Endothelial cell of umbilical vein (primary cell): Measurements from ENCODE around the gene MGAT5B. TPM values are rescaled to one million over a fixed set of nuclear protein-coding genes. Genes with fewer than 3 reads are reported as not detected.

Source experiments
- BruUV-seq: library from RNA; stranded (reverse); fragments of 400-500 nt; replicated peaks from 2 replicates; lab custom pipeline; 2021; lab: Mats Ljungman, UMichigan
- CTCF ChIA-PET: fragments of 300-600, 350-600 bp; sonication (Branson Sonifier 250); formaldehyde crosslinking; loops from one replicate; lab custom pipeline; 2021; ENCODE audit warnings: antibody characterized with exemption, inconsistent platforms; lab: Charles Lee
- POLR2A ChIA-PET: fragments of 300-600, 350-600 bp; sonication (Branson Sonifier 250); formaldehyde crosslinking; loops from one replicate; lab custom pipeline; 2021; ENCODE audit warnings: antibody characterized with exemption, inconsistent platforms; lab: Charles Lee
- DNase-seq: peaks from one replicate; pipeline ENCODE4 v3.0.0-alpha.2; 2011; ENCODE audit warnings: low read depth, low spot score
- FAIRE-seq: peaks from 2 replicates; lab custom pipeline; 2011; peaks lifted over from hg19 to GRCh38; lab: Jason Lieb, UNC
- H2AFZ ChIP-seq: 2 replicates; pipeline ENCODE4 v1.6.0; 2012; ENCODE audit warnings: low read depth, low read length, control low read depth, inconsistent platforms
- H3K27ac ChIP-seq: 2 replicates; pipeline ENCODE4 v1.5.1; 2011; ENCODE audit warnings: low read depth, mild to moderate bottlenecking, control low read depth, low read length, moderate library complexity; ENCODE audit not compliant: insufficient read depth
- H3K27me3 ChIP-seq, 2 experiments: 2 replicates each; pipeline versions ENCODE4 v1.6.0 to v1.6.1; 2011; ENCODE audit warnings: low read length in 2 of 2, mixed read lengths in 1 of 2; ENCODE audit not compliant: control insufficient read depth in 2 of 2, insufficient read depth in 2 of 2
- H3K36me3 ChIP-seq, 2 experiments: 2 replicates in 1 of 2; 3 replicates in 1 of 2; pipeline ENCODE4 v1.5.1; 2011; ENCODE audit warnings: low read length in 2 of 2, mild to moderate bottlenecking in 1 of 2, moderate library complexity in 1 of 2; ENCODE audit not compliant: control insufficient read depth in 2 of 2, insufficient read depth in 2 of 2; ENCODE audit errors: extremely low read depth in 1 of 2
- H3K4me1 ChIP-seq: 3 replicates; pipeline ENCODE4 v1.5.1; 2011; ENCODE audit warnings: mild to moderate bottlenecking, low read length; ENCODE audit not compliant: control insufficient read depth, insufficient read depth; ENCODE audit errors: extremely low read depth
- H3K4me2 ChIP-seq: 2 replicates; pipeline ENCODE4 v1.6.1; 2011; ENCODE audit warnings: low read length, control low read depth, mixed read lengths; ENCODE audit not compliant: insufficient read depth
- H3K4me3 ChIP-seq, 3 experiments: fragments of 200-600 bp in 1 of 3; sonication (generic), shearing (Covaris generic) in 1 of 3; replicated peaks in 1 of 3; 2 replicates each; pipeline ENCODE4 v1.5.1; 2011 to 2016; ENCODE audit warnings: control low read depth in 3 of 3, low read length in 3 of 3, mild to moderate bottlenecking in 2 of 3, inconsistent platforms in 1 of 3, low read depth in 1 of 3, moderate library complexity in 1 of 3; ENCODE audit not compliant: insufficient read depth in 1 of 3
- H3K79me2 ChIP-seq: 2 replicates; pipeline ENCODE4 v1.6.0; 2012; ENCODE audit warnings: low read length, inconsistent platforms; ENCODE audit not compliant: control insufficient read depth, insufficient read depth
- H3K9ac ChIP-seq: replicated peaks from 2 replicates; pipeline ENCODE3; 2011; ENCODE audit warnings: low read length, control low read depth; ENCODE audit not compliant: insufficient read depth; ENCODE audit errors: extremely low read depth
- H3K9me1 ChIP-seq: replicated peaks from 3 replicates; pipeline ENCODE4 v1.6.0; 2011; ENCODE audit warnings: mild to moderate bottlenecking, low read length; ENCODE audit not compliant: control insufficient read depth, insufficient read depth; ENCODE audit errors: extremely low read depth
- H3K9me3 ChIP-seq: replicated peaks from 2 replicates; pipeline ENCODE4 v1.5.1; 2012; ENCODE audit warnings: low read length, inconsistent platforms; ENCODE audit not compliant: control insufficient read depth, insufficient read depth
- H4K20me1 ChIP-seq: replicated peaks from 2 replicates; pipeline ENCODE3; 2011; ENCODE audit warnings: mild to moderate bottlenecking, low read length; ENCODE audit not compliant: control insufficient read depth, insufficient read depth; ENCODE audit errors: extremely low read depth
- EZH2 ChIP-seq: IDR thresholded peaks from 2 replicates; pipeline ENCODE4 v1.6.1; 2012; ENCODE audit warnings: borderline replicate concordance, low read depth, mild to moderate bottlenecking, moderate library complexity, low read length, inconsistent platforms; ENCODE audit not compliant: severe bottlenecking
- FOS ChIP-seq: IDR thresholded peaks from 2 replicates; pipeline ENCODE4 v1.6.1; 2011; ENCODE audit warnings: mild to moderate bottlenecking, low read length, moderate library complexity, borderline replicate concordance; ENCODE audit not compliant: insufficient read depth
- GATA2 ChIP-seq: IDR thresholded peaks from 2 replicates; pipeline ENCODE4 v1.7.0; 2011; ENCODE audit warnings: low read depth, mild to moderate bottlenecking, moderate library complexity, mixed read lengths, low read length; ENCODE audit not compliant: insufficient read length, insufficient read depth
- JUN ChIP-seq: IDR thresholded peaks from 2 replicates; pipeline ENCODE4 v1.6.1; 2011; ENCODE audit warnings: borderline replicate concordance, low read depth; ENCODE audit not compliant: insufficient read length, insufficient read depth
- MYC ChIP-seq: IDR thresholded peaks from one replicate; pipeline ENCODE4 v1.6.1; 2011; ENCODE audit warnings: mild to moderate bottlenecking, low read depth, low read length
- POLR2A ChIP-seq: IDR thresholded peaks from 2 replicates; pipeline ENCODE4 v1.6.1; 2012; ENCODE audit warnings: low read depth, mild to moderate bottlenecking, control low read depth, low read length
- POLR2AphosphoS5 ChIP-seq: IDR thresholded peaks from 2 replicates; pipeline ENCODE4 v1.6.1; 2012; ENCODE audit warnings: low read depth, mild to moderate bottlenecking, control low read depth, low read length, moderate library complexity; ENCODE audit not compliant: insufficient read depth
- dilution Hi-C: fragments of 300-500 bp; cut with MboI; formaldehyde crosslinking; loops from one replicate; pipeline ENCODE4 v1.15.0; 2019; ENCODE audit warnings: low sequenced_read_pairs; ENCODE audit not compliant: extremely low pct_ligation_motif_present
- intact Hi-C: fragments of 100-400 bp; cut with micrococcal nuclease; formaldehyde crosslinking; loops from one replicate; pipeline ENCODE4 v1.10.0; 2022
- polyA plus RNA-seq, 4 experiments: library from polyadenylated mRNA; depleted of rRNA in 3 of 4; stranded (reverse) in 3 of 4; unstranded in 1 of 4; fragments of >200 nt; gene quantifications; 2 replicates each; pipeline versions ENCODE4 v1.2.1 to v1.2.3, GENCODE V29; 2011 to 2012; ENCODE audit warnings: missing spikeins in 1 of 4
- total RNA-seq: library from RNA; stranded (reverse); gene quantifications from 2 replicates; pipeline ENCODE4 v1.2.3, GENCODE V29; 2021
- TF ChIP-seq, protein P1 (sequence below): IDR thresholded peaks from 2 replicates; pipeline ENCODE4 v1.6.1; 2011; ENCODE audit not compliant: insufficient read depth, insufficient read length
- TF ChIP-seq, protein P2 (sequence below), 2 donors: IDR thresholded peaks; 1 replicate in 1 of 2; 2 replicates in 1 of 2; pipeline ENCODE4 v1.5.1; 2011; ENCODE audit warnings: low read length in 2 of 2, mild to moderate bottlenecking in 2 of 2, moderate library complexity in 2 of 2, control low read depth in 1 of 2, inconsistent platforms in 1 of 2, low read depth in 1 of 2; ENCODE audit not compliant: insufficient read depth in 1 of 2; ENCODE audit errors: extremely low read depth in 1 of 2

The MGAT5B gene
- total and polyA plus RNA-seq, 2 donors (not counting 3 experiments of a cell fraction or from before 2014, with no cell fraction given): 1.7 to 2.1 TPM

DNA sequence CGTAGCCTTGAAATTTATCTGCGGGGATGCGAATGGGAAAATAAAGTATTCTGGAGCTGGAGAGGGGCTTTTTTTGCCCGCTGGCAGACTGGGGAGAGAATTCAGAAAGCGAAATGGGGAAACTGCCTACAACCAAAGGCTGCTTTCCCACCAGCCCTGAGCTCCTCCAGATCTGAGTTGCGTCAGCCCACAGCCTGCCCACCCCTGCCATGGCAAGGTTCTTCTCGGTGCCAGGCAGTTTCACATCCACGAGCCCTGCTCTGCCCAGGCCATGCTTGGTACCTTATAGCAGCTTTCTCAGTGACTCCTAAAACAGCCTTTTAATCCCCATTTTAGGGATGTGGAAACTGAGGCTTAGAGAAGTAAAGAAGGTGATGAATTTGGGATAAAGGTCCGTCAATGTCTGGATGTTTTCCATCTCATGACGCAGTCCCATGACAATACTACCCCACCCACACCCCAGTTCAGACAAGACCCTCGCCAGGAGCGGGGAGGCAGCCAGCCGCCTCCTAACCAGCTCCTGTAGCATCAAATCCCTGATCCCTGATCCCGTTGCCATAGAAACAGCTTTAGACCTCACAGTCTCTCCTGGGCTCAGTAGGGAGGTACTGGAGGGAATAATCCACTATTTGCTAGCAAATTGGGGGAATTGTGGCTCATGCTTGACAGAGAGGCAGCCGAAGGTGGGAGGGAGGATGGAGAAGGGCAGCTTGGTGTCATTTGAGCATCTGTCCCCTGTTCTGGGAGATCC, 113.5 kb downstream of the MGAT5B start:
- Histone ChIP-seq H3K4me3 (no peak overlapping the region), H3K4me2 (no peak overlapping the region), H3K27me3 (peaks cover 0 to 1% of the 10 kb centered on the region in 2 experiments), H4K20me1 (no peaks in the 10 kb centered on the region), H3K79me2 (no peaks in the 10 kb centered on the region), H3K36me3 (no peaks in the 10 kb centered on the region), H3K9ac (no peak overlapping the region), H3K9me1 (no peaks in the 10 kb centered on the region), H3K27ac (no peak overlapping the region), H2AFZ (no peak overlapping the region), H3K4me1 (no peaks in the 10 kb centered on the region), H3K9me3 (no peaks in the 10 kb centered on the region)
- ChIA-PET CTCF (interaction anchor here (1.1 to 1.5 kb wide), 2 partner anchors 75 to 109 kb away, joined by 3 to 4 read pairs; no protein-coding TSS in a partner anchor), POLR2A (no interaction called here)
- no TSS peak for BruUV-seq
- DNase-seq: no peak
- intact Hi-C loops: no loop called here
- FAIRE-seq: no peak
- TF ChIP-seq EZH2: no peak
- TF ChIP-seq GATA2: no peak
- TF ChIP-seq JUN: no peak
- TF ChIP-seq POLR2AphosphoS5: no peak
- TF ChIP-seq, protein P1, sequence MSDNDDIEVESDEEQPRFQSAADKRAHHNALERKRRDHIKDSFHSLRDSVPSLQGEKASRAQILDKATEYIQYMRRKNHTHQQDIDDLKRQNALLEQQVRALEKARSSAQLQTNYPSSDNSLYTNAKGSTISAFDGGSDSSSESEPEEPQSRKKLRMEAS: no peak
- TF ChIP-seq, protein P2, sequence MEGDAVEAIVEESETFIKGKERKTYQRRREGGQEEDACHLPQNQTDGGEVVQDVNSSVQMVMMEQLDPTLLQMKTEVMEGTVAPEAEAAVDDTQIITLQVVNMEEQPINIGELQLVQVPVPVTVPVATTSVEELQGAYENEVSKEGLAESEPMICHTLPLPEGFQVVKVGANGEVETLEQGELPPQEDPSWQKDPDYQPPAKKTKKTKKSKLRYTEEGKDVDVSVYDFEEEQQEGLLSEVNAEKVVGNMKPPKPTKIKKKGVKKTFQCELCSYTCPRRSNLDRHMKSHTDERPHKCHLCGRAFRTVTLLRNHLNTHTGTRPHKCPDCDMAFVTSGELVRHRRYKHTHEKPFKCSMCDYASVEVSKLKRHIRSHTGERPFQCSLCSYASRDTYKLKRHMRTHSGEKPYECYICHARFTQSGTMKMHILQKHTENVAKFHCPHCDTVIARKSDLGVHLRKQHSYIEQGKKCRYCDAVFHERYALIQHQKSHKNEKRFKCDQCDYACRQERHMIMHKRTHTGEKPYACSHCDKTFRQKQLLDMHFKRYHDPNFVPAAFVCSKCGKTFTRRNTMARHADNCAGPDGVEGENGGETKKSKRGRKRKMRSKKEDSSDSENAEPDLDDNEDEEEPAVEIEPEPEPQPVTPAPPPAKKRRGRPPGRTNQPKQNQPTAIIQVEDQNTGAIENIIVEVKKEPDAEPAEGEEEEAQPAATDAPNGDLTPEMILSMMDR (IDR thresholded peaks at IDR 0.05; ENCODE audit: extremely low read depth in 1 of 2, insufficient read depth in 1 of 2, low read depth in 1 of 2, low read length in 2 of 2): no peak
- no peak for TF ChIP-seq MYC
- no peak for TF ChIP-seq FOS
- no peak for TF ChIP-seq POLR2A
- dilution Hi-C loops: no loop called here
